AG04450 (cell line): ENCODE measurements around the gene CRTC2. TPM values are rescaled to one million over a fixed set of nuclear protein-coding genes. Genes with fewer than 3 reads are reported as not detected.
"Not testable (repeated sequence)": the region's sequence is repeated elsewhere in the genome, so short reads cannot be mapped to it uniquely, and the experiment has no call there.

ENCODE experiments used
- CTCF ChIA-PET: fragments of 300-600, 350-600 bp; formaldehyde crosslinking; extraction: SDS; loops from one replicate; lab custom pipeline; 2022; ENCODE audit warnings: antibody characterized with exemption, inconsistent platforms; lab: Charles Lee
- POLR2A ChIA-PET: fragments of 350-600 bp; formaldehyde crosslinking; extraction: SDS; loops from one replicate; lab custom pipeline; 2021; ENCODE audit warnings: antibody characterized with exemption, inconsistent platforms; lab: Yijun Ruan, JAX
- DNase-seq: peaks from one replicate; pipeline ENCODE4 v3.0.0-alpha.2; 2011; ENCODE audit warnings: low read depth, low spot score
- H3K27ac ChIP-seq: one replicate; pipeline ENCODE4 v1.5.1; 2012; ENCODE audit warnings: low read depth, low read length, control low read depth
- H3K27me3 ChIP-seq: one replicate; pipeline ENCODE4 v1.6.0; 2012; ENCODE audit warnings: low read length; ENCODE audit not compliant: control insufficient read depth, insufficient read depth
- H3K4me3 ChIP-seq: 2 replicates; pipeline ENCODE4 v1.5.1; 2011; ENCODE audit warnings: mild to moderate bottlenecking, low read depth, low read length, control low read depth
- H3K9me3 ChIP-seq: 2 replicates; pipeline ENCODE4 v1.5.1; 2012; ENCODE audit warnings: low read length; ENCODE audit not compliant: control insufficient read depth, insufficient read depth
- CTCF ChIP-seq: IDR thresholded peaks from 2 replicates; pipeline ENCODE4 v1.5.1; 2011; ENCODE audit warnings: low read depth, low read length, control low read depth, inconsistent platforms
- polyA minus RNA-seq: library from RNA; depleted of rRNA, polyadenylated mRNA; stranded (reverse); fragments of >200 nt; gene quantifications from 2 replicates; pipeline ENCODE4 v1.2.3, GENCODE V29; 2011; rRNA and poly(A)+ RNA removed
- polyA plus RNA-seq: library from polyadenylated mRNA; depleted of rRNA; stranded (reverse); fragments of >200 nt; gene quantifications from 2 replicates; pipeline ENCODE4 v1.2.3, GENCODE V29; 2011; rRNA removed

Gene CRTC2, protein sequence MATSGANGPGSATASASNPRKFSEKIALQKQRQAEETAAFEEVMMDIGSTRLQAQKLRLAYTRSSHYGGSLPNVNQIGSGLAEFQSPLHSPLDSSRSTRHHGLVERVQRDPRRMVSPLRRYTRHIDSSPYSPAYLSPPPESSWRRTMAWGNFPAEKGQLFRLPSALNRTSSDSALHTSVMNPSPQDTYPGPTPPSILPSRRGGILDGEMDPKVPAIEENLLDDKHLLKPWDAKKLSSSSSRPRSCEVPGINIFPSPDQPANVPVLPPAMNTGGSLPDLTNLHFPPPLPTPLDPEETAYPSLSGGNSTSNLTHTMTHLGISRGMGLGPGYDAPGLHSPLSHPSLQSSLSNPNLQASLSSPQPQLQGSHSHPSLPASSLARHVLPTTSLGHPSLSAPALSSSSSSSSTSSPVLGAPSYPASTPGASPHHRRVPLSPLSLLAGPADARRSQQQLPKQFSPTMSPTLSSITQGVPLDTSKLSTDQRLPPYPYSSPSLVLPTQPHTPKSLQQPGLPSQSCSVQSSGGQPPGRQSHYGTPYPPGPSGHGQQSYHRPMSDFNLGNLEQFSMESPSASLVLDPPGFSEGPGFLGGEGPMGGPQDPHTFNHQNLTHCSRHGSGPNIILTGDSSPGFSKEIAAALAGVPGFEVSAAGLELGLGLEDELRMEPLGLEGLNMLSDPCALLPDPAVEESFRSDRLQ
- polyA plus RNA-seq = 12.7 and 13.8 TPM in 2 replicates
- 31.8 and 33.8 TPM in 2 replicates for polyA minus RNA-seq

DNA sequence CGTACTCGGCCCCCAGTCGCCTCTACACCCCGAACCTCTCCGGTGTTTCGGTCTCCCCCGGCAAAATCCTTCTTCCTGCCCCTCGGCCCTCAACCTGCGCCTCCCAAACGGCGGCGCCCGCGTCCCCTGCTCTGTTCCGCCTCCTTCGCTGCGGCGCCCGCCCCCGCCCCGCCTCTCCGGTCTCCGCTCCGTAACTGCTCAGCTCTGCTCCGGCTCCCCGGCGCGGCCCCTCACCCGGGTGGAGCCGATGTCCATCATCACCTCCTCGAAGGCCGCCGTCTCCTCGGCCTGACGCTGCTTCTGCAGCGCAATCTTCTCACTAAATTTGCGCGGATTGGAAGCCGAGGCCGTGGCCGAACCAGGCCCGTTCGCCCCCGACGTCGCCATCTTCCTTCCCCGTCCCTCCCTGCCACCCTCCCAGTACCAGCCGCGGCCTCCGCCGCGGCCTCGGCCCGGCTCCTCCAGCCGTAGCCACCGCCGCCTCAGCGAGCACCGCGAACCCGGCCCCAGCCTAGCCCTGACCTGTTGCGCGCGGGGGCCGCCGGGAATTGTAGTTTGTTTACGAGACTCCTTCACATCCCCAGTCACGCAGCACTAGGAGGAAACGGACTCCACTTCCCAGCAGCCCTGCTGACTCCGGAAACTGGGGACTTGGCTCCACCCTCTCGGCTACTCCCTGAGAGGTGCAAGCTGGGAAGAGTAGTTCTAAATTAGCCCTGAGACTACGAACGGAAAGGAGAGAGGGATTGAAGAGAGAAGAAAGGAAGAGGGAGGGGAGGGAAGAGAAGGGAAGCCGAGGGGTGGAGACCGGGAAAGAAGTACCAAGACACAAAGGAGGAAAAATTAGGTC, at the start of gene CRTC2:
TSS of gene CRTC2 (minus strand) at position 502 of the 850 bp plus-strand sequence. CDS start at position 387, 115 bp downstream.
- peak; percentile 95 for DNase-seq
- ChIA-PET POLR2A (interaction anchor here (0.5 to 2.1 kb wide), 11 partner anchors 9 to 393 kb away, joined by 3 to 19 read pairs (median 5); partner anchors contain the start of genes CREB3L4, DENND4B, JTB and RAB13), CTCF (interaction anchor here (0.6 to 1.7 kb wide), 4 partner anchors 12 to 160 kb away, joined by 3 to 4 read pairs (median 3); partner anchors contain the start of gene DENND4B)
- Histone ChIP-seq H3K9me3 (no peaks in the 10 kb centered on the region; the same call in 1 of the 2 replicates), H3K27me3 (no peaks in the 10 kb centered on the region), H3K27ac (peak within 1 kb of the TSS; percentile 78), H3K4me3 (peak within 1 kb of the TSS; percentile 92)
- TF ChIP-seq CTCF = no peak

GRCh38 chr1:154006136-154006535, 47.7 kb upstream of the CRTC2 start:
- CTCF ChIA-PET = no interaction called here
- TF ChIP-seq CTCF = no peak
- H3K9me3 ChIP-seq = no peaks in the 10 kb centered on the region
- DNase-seq = no peak
- H3K27me3 ChIP-seq = no peaks in the 10 kb centered on the region
- H3K4me3 ChIP-seq = no peak overlapping the region
- peak overlapping the region; percentile 47 for H3K27ac ChIP-seq
- POLR2A ChIA-PET = no interaction called here

GRCh38 chr1:154000420-154000819, 42.0 kb upstream of the CRTC2 start:
- no peak for TF ChIP-seq CTCF
- Histone ChIP-seq H3K9me3 (no peaks in the 10 kb centered on the region), H3K4me3 (no peak overlapping the region), H3K27me3 (no peaks in the 10 kb centered on the region), H3K27ac (no peak overlapping the region)
- ChIA-PET POLR2A (interaction anchor here (1.8 kb wide), 1 partner anchor 10 kb away, joined by 14 read pairs; the partner anchor contains the start of gene RPS27), CTCF (interaction anchor here (0.8 to 1.1 kb wide), 2 partner anchors 13 to 23 kb away, joined by 4 read pairs; partner anchors contain the start of gene JTB)
- DNase-seq = no peak

DNA sequence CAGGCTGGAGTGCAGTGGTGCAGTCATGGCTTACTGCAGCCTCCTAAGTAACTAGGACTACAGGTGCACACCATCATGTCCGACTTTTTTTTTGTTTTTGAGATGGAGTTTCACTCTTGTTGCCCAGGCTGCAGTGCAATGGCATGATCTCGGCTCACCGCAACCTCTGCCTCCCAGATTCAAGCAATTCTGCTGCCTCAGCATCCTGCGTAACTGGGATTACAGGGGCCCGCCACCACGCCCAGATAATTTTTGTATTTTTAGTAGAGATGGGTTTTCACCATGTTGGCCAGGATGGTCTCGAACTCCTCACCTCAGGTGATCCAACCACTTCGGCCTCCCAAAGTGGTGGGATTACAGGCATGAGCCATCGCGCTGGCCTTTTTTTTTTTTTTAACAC, 38.5 kb upstream of the CRTC2 start:
- H3K4me3 ChIP-seq, H3K27ac ChIP-seq, POLR2A ChIA-PET, H3K27me3 ChIP-seq, H3K9me3 ChIP-seq, CTCF ChIA-PET, DNase-seq: not testable (repeated sequence)

GRCh38 chr1:153995640-153996039, 37.2 kb upstream of the CRTC2 start:
- no peak for DNase-seq
- ChIA-PET POLR2A (interaction anchor here (0.6 kb wide), 1 partner anchor 276 kb away, joined by 3 read pairs; no protein-coding TSS in a partner anchor), CTCF (interaction anchor here (1.2 kb wide), 1 partner anchor 172 kb away, joined by 3 read pairs; no protein-coding TSS in a partner anchor)
- TF ChIP-seq CTCF = no peak
- Histone ChIP-seq H3K4me3 (no peak overlapping the region), H3K27ac (no peak overlapping the region), H3K9me3 (no peaks in the 10 kb centered on the region), H3K27me3 (no peaks in the 10 kb centered on the region)
